HEK293 (cell line): Measurements from ENCODE around the gene ARCN1.

Source experiments
- ATF2 ChIP-seq: fragments of 450-650 bp; formaldehyde crosslinking; IDR thresholded peaks from 2 replicates; pipeline ENCODE4 v1.5.1; 2016; ENCODE audit warnings: missing biosample characterization, missing genetic modification characterization, low read depth
- HOXA7 ChIP-seq: sonication (generic); formaldehyde crosslinking; IDR thresholded peaks from 2 replicates; pipeline ENCODE4 v1.8.1; 2022; ENCODE audit warnings: missing genetic modification reagents, borderline replicate concordance
- KLF10 ChIP-seq: fragments of 450-650 bp; IDR thresholded peaks from 2 replicates; pipeline ENCODE4 v1.5.1; 2018; ENCODE audit warnings: missing biosample characterization, mild to moderate bottlenecking, missing genetic modification characterization
- MEIS1 ChIP-seq: sonication (generic); formaldehyde crosslinking; IDR thresholded peaks from 2 replicates; pipeline ENCODE4 v1.8.1; 2022; ENCODE audit warnings: missing genetic modification reagents, mild to moderate bottlenecking, borderline replicate concordance
- OVOL3 ChIP-seq: fragments of 450-650 bp; formaldehyde crosslinking; IDR thresholded peaks from 2 replicates; pipeline ENCODE4 v1.5.1; 2016; ENCODE audit warnings: missing biosample characterization, missing genetic modification characterization
- PRDM1 ChIP-seq: fragments of 450-650 bp; formaldehyde crosslinking; IDR thresholded peaks from 2 replicates; pipeline ENCODE4; 2016; ENCODE audit warnings: missing biosample characterization, missing genetic modification characterization
- PRDM2 ChIP-seq: fragments of 450-650 bp; formaldehyde crosslinking; IDR thresholded peaks from 2 replicates; pipeline ENCODE4 v1.5.1; 2016; ENCODE audit warnings: missing biosample characterization, missing genetic modification characterization, borderline replicate concordance
- RBAK ChIP-seq: fragments of 450-650 bp; formaldehyde crosslinking; IDR thresholded peaks from 2 replicates; pipeline ENCODE4 v1.5.1; 2016; ENCODE audit warnings: missing biosample characterization, missing genetic modification characterization
- REST ChIP-seq: fragments of 450-650 bp; formaldehyde crosslinking; IDR thresholded peaks from 2 replicates; pipeline ENCODE4 v1.5.1; 2016; ENCODE audit warnings: missing biosample characterization, missing genetic modification characterization
- ZBTB11 ChIP-seq: fragments of 450-650 bp; formaldehyde crosslinking; conservative IDR thresholded peaks from 2 replicates; pipeline ENCODE4 v1.5.1; 2016; ENCODE audit warnings: low read depth, missing biosample characterization, missing genetic modification characterization
- ZBTB44 ChIP-seq: fragments of 450-650 bp; IDR thresholded peaks from 2 replicates; pipeline ENCODE4 v1.5.1; 2018; ENCODE audit warnings: missing biosample characterization, mild to moderate bottlenecking, missing genetic modification characterization
- ZNF155 ChIP-seq: fragments of 450-650 bp; formaldehyde crosslinking; IDR thresholded peaks from 2 replicates; pipeline ENCODE4 v1.5.1; 2016; ENCODE audit warnings: missing biosample characterization, missing genetic modification characterization
- ZNF169 ChIP-seq: fragments of 450-650 bp; formaldehyde crosslinking; IDR thresholded peaks from 2 replicates; pipeline ENCODE4 v1.5.1; 2016; ENCODE audit warnings: missing biosample characterization, missing genetic modification characterization
- ZNF423 ChIP-seq: fragments of 450-650 bp; formaldehyde crosslinking; IDR thresholded peaks from 2 replicates; pipeline ENCODE4 v1.5.1; 2016; ENCODE audit warnings: missing biosample characterization, missing genetic modification characterization
- ZNF48 ChIP-seq: fragments of 450-650 bp; formaldehyde crosslinking; IDR thresholded peaks from 2 replicates; pipeline ENCODE4 v1.5.1; 2016; ENCODE audit warnings: missing biosample characterization, missing genetic modification characterization
- ZNF560 ChIP-seq: fragments of 450-650 bp; formaldehyde crosslinking; IDR thresholded peaks from 2 replicates; pipeline ENCODE4 v1.5.1; 2017; ENCODE audit warnings: missing biosample characterization, missing genetic modification characterization, borderline replicate concordance
- ZNF626 ChIP-seq: fragments of 450-650 bp; sonication (Bioruptor Pico); formaldehyde crosslinking; IDR thresholded peaks from 2 replicates; pipeline ENCODE4 v1.5.1; 2018; ENCODE audit warnings: missing biosample characterization, missing genetic modification characterization, inconsistent platforms
- ZNF639 ChIP-seq: fragments of 450-650 bp; formaldehyde crosslinking; IDR thresholded peaks from 2 replicates; pipeline ENCODE4 v1.5.1; 2016; ENCODE audit warnings: missing biosample characterization, missing genetic modification characterization
- ZSCAN16 ChIP-seq: fragments of 450-650 bp; formaldehyde crosslinking; IDR thresholded peaks from 2 replicates; pipeline ENCODE4 v1.5.1; 2016; ENCODE audit warnings: missing biosample characterization, missing genetic modification characterization
- ZSCAN23 ChIP-seq: fragments of 450-650 bp; formaldehyde crosslinking; IDR thresholded peaks from 2 replicates; pipeline ENCODE4 v1.5.1; 2016; ENCODE audit warnings: missing biosample characterization, missing genetic modification characterization

Gene ARCN1

GRCh38 chr11:118608360-118609227 lies 36.4 kb downstream of the ARCN1 start (continued):
- TF ChIP-seq REST (tag by site-specific recombination) (no peak), ZSCAN23 (tag by site-specific recombination) (no peak), ZBTB11 (tag by site-specific recombination) (no peak; the same call in 1 of the 2 replicates), ZNF169 (tag by site-specific recombination) (no peak), KLF10 (tag by site-specific recombination) (no peak), ZNF560 (no peak), HOXA7 (CRISPR knock-in tag) (no peak), ZSCAN16 (tag by site-specific recombination) (no peak), ZNF626 (tag by site-specific recombination) (no peak), ZNF48 (tag by site-specific recombination) (no peak), ZNF155 (no peak), MEIS1 (CRISPR knock-in tag) (no peak), RBAK (tag by site-specific recombination) (no peak), ATF2 (tag by site-specific recombination) (no peak), PRDM2 (no peak), ZBTB44 (tag by site-specific recombination) (no peak), ZNF639 (tag by site-specific recombination) (no peak), OVOL3 (tag by site-specific recombination) (no peak), ZNF423 (no peak), PRDM1 (tag by site-specific recombination) (no peak)
